Kidney (tissue), 14 donors: ENCODE results near the gene TMEM255B. TPM values are rescaled to one million over a fixed set of nuclear protein-coding genes. Genes with fewer than 3 reads are reported as not detected.
"Not testable (repeated sequence)": the region's sequence is repeated elsewhere in the genome, so short reads cannot be mapped to it uniquely, and the experiment has no call there.

Experiments
- DNase-seq, 5 donors: peaks; one replicate each; pipeline ENCODE4 v3.0.0-alpha.2; 2013 to 2020
- FAIRE-seq: peaks from 2 replicates; lab custom pipeline; 2012; peaks lifted over from hg19 to GRCh38; lab: Jason Lieb, UNC
- H3K27ac ChIP-seq, 2 donors: one replicate each; pipeline ENCODE4 v1.7.0; 2013; ENCODE audit warnings: low read depth in 2 of 2, low read length in 2 of 2, inconsistent platforms in 1 of 2
- H3K27me3 ChIP-seq: one replicate; pipeline ENCODE4 v1.7.1; 2013; ENCODE audit warnings: low read length, inconsistent platforms; ENCODE audit not compliant: control insufficient read depth, insufficient read depth
- H3K36me3 ChIP-seq, 3 donors: one replicate each; pipeline versions ENCODE4 v1.7.0 to v1.7.1; 2013; ENCODE audit warnings: low read length in 3 of 3, control low read depth in 1 of 3, inconsistent platforms in 1 of 3; ENCODE audit not compliant: insufficient read depth in 3 of 3, control insufficient read depth in 2 of 3
- H3K4me1 ChIP-seq, 3 donors: one replicate each; pipeline versions ENCODE4 v1.7.0 to v1.7.1; 2013; ENCODE audit warnings: low read length in 3 of 3, inconsistent platforms in 1 of 3, low read depth in 1 of 3; ENCODE audit not compliant: control insufficient read depth in 2 of 3, insufficient read depth in 2 of 3
- H3K4me3 ChIP-seq, 3 donors: one replicate each; pipeline versions ENCODE4 v1.7.0 to v1.8.1; 2013; ENCODE audit warnings: low read length in 3 of 3, control low read depth in 1 of 3, inconsistent platforms in 1 of 3
- H3K9ac ChIP-seq, 3 donors: one replicate each; pipeline versions ENCODE4 v1.7.0 to v1.7.1; 2013; ENCODE audit warnings: low read length in 3 of 3, control low read depth in 1 of 3, inconsistent platforms in 1 of 3
- H3K9me3 ChIP-seq, 3 donors: one replicate each; pipeline versions ENCODE4 v1.7.0 to v1.7.1; 2013; ENCODE audit warnings: low read length in 3 of 3, control low read depth in 1 of 3, inconsistent platforms in 1 of 3; ENCODE audit not compliant: control insufficient read depth in 2 of 3, insufficient read depth in 1 of 3
- CTCF ChIP-seq: IDR thresholded peaks from 3 replicates; pipeline ENCODE4 v1.5.1; 2012; ENCODE audit warnings: mild to moderate bottlenecking, moderate library complexity, borderline replicate concordance; ENCODE audit not compliant: insufficient read depth; ENCODE audit errors: extremely low read depth
- intact Hi-C: fragments of 100-400 bp; cut with DNase I; formaldehyde crosslinking; loops from one replicate; pipeline ENCODE4 v1.11.1; 2022
- polyA plus RNA-seq: library from polyadenylated mRNA; stranded (reverse); fragments of 350-450 nt; fragmentation: Illumina TruSeq; extraction: RNeasy Lipid Tissue Mini Kit (QIAGEN cat#74804); gene quantifications from one replicate; pipeline ENCODE4 v1.2.3, GENCODE V29; 2014; ENCODE audit warnings: low read depth, low replicate concordance; ENCODE audit not compliant: insufficient read depth
- total RNA-seq: library from RNA; stranded (reverse); fragmentation: NEBNext Ultra II Directional; extraction: Animal tissue kit (Norgen Biotek cat#: 25700); gene quantifications from one replicate; pipeline ENCODE4 v1.2.1, GENCODE V29; 2021
- donor health status: control.
- donor health status: control.
- donor health status: control.
- donor health status: control.
- donor health status: control.
- donor health status: DM: yes; HTN: yes; CAD: no.
- donor health status: Normal renal cell carcinoma (clear cell type).

TMEM255B gene
- total and polyA plus RNA-seq, 2 donors from 2014 or later, result 11.9 to 29.3 TPM

GRCh38 chr13:113823771-113824170 lies 64.7 kb downstream of the TMEM255B start:
- Histone ChIP-seq H3K36me3 (peaks cover 0 to 5% (median 2%) of the 10 kb centered on the region in 3 donors), H3K9me3 (no peaks in the 10 kb centered on the region), H3K4me3 (no peak overlapping the region), H3K27ac (no peak overlapping the region), H3K4me1 (peaks cover 0 to 14% (median 0%) of the 10 kb centered on the region in 3 donors), H3K9ac (no peak overlapping the region), H3K27me3 (no peaks in the 10 kb centered on the region)
- FAIRE-seq, result no peak
- TF ChIP-seq CTCF, result no peak
- intact Hi-C loops, result no loop called here
- no peak for DNase-seq

GRCh38 chr13:113825841-113826240 lies 66.8 kb downstream of the TMEM255B start:
- intact Hi-C loops, result no loop called here
- Histone ChIP-seq H3K9ac (no peak overlapping the region), H3K27ac (no peak overlapping the region), H3K4me1 (peaks cover 0 to 7% (median 0%) of the 10 kb centered on the region in 3 donors), H3K27me3 (no peaks in the 10 kb centered on the region), H3K36me3 (peaks cover 0 to 5% (median 2%) of the 10 kb centered on the region in 3 donors), H3K4me3 (no peak overlapping the region), H3K9me3 (no peaks in the 10 kb centered on the region)
- FAIRE-seq (no peak), DNase-seq (peak in 3 of 5 donors; percentile 49 to 62 (median 59))
- no peak for TF ChIP-seq CTCF

- H3K36me3 ChIP-seq, H3K9me3 ChIP-seq, intact Hi-C loops, H3K27me3 ChIP-seq, FAIRE-seq, H3K4me1 ChIP-seq, H3K4me3 ChIP-seq, H3K9ac ChIP-seq, H3K27ac ChIP-seq: not testable (repeated sequence)
- DNase-seq, result peak in 1 of 5 donors; percentile 23
These were observed 67.4 kb downstream of the TMEM255B start for GRCh38 chr13:113826446-113826845.

- Histone ChIP-seq H3K27ac (no peak overlapping the region), H3K4me3 (no peak overlapping the region), H3K36me3 (peaks cover 0 to 5% (median 2%) of the 10 kb centered on the region in 3 donors), H3K27me3 (no peaks in the 10 kb centered on the region), H3K9me3 (no peaks in the 10 kb centered on the region), H3K4me1 (peaks cover 0 to under 1% (median 0%) of the 10 kb centered on the region in 3 donors), H3K9ac (no peak overlapping the region)
- DNase-seq (peak in 1 of 5 donors; percentile 30), FAIRE-seq (no peak)
- TF ChIP-seq CTCF, result no peak
- intact Hi-C loops, result no loop called here
These were observed 68.0 kb downstream of the TMEM255B start for GRCh38 chr13:113827021-113827420.
